HG02840 (cell line): Measurements from ENCODE around the gene AFG1L.
"Not testable (repeated sequence)": the region's sequence is repeated elsewhere in the genome, so short reads cannot be mapped to it uniquely, and the experiment has no call there.

ENCODE experiments used
- ATAC-seq: cut with Tn5 transposase; IDR thresholded peaks from one replicate; pipeline ENCODE4 v1.9.1; 2021; ENCODE audit warnings: mild to moderate bottlenecking, moderate library complexity, moderate number of reproducible peaks; ENCODE audit not compliant: unreplicated experiment, low FRiP score

The AFG1L gene

GRCh38 chr6:108501559-108501958, 206.7 kb downstream of the AFG1L start:
- ATAC-seq = no peak

- no peak for ATAC-seq
Observed at GRCh38 chr6:108502832-108503231, 208.0 kb downstream of the AFG1L start.

DNA sequence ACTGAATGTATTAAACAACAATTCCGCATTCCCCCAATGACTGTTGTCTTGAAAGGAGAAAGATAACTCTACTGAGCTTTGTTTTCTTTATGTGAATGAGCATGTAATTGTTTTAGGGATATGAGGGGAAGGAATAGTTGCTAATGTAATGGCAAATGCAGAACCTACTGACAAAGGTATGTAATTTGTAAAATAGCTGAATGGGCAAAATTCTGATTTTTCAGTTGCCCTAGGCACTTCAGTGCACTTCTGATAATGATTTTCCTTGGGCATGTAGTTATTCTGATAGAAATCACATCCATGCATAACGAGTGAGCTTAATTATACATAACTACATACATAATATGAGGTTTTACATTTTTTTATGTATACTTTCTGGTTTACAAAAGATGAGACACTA, 212.5 kb downstream of the AFG1L start:
- ATAC-seq = no peak

DNA sequence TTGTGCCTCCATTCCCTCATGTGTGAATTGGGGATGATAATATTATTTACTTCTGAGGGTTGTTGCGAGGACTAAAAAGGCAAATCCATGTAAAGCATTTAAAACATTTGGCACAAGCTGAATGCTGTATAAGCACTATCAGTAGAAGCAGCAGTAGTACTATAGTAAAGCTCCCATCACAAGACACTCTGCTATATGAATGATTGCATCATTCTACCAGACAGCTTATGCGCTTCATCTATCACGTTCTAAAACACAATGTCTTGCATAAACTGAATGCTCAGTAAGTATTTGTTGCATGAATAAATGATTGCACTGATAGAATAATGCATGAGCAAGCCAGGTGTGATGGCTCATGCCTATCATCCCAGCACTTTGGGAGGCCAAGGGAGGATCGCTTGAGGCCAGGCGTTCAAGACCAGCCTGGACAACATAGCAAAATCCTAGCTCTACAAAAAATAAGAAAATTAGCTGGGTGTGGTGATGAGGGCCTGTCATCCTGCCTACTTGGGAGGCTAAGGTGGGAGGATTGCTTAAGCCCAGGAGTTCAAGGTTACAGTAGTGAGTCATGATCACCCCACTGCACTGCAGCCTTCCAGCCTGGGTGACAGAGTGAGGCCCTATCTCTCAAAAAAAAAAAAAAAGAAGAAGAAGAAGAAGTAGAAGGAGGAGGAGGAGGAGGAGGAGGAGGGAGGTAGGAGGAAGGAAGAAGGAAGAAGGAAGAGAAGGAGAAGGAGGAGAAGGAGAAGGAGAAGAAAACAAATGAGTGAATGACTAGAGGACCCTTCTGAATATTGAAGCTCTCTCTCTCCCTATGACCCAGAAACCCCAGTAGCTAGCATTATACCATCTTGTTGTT, 215.8 kb downstream of the AFG1L start:
- ATAC-seq = no peak

DNA sequence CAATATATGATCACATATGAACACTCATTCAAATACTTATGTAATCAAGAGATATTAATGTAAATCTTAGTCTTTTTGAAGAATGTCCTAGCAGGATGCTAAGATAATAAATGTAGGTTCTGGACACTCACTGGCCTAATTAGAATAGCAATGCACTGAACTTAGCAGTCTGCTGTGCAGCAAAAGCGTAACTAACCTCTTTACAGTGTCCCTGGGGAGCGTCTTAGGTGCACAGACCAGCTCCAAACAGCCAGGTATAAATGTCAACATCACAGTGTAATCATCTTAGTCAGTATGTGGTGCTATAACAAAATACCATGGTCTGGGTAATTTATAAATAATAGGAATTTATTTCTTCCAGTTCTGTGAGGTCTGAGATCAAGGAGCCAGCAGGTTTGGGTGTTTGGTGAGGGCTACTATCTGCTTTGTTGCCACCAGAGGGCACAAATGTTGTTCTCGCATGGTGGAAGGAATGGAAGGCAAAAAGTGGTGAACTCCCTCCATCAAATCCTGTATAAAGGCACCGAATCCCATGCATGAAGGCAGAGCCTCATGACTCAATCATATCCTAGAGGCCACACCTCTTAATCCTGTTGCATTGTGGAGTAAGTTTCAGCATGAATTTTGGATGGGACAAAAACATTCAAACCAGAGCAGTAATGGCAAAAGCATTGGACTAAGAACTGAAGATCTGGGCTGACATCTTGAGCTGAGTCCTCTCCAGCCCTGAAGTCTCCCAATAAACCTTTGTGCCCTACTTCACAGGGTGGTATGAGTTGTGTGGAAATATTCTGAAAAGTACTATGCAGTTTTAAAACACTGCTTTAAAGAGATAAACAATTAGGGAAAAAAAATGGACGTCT, 224.1 kb downstream of the AFG1L start:
- ATAC-seq = no peak

DNA sequence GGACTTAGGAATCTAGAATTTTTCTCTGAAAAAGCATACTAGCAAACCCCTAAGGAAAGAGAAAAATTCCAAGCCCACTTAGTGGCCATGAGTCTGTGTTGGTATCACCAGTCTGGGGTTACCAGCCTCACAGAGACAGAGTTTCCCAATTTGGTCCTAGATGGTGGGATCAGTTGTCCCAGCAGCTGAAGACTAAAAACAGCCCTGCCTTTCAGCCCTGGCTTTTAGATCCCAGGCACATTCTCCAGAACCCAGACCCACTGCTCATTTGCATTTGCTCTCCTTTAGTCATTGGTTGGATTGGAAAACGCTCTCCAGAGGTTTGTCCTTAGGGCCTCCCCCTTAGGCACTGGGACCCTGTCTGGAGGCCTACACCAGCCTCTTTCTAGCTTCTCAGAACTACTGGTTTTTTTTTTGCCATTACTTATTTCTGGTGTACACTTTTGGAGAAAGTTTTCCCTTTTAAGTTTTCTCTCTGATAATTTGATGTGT, 226.8 kb downstream of the AFG1L start:
- no peak for ATAC-seq

DNA sequence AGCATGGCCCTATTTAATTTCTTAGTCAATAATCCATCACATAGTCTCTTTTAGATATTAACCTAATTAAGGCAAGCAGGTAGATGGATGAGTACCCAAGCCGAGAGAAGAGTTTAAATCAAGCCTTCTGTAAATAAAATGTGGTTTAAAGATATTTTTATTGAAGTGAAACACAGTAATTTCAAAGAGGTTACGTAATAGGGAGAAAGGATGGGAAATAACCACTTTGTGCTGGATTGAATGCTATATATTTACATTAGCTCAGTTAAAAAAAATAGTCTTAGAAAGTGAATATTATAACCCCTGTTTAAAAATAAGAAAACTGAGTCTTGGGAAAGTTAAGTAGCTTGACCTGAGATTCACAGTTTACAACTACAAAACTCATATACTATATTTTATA, 228.8 kb downstream of the AFG1L start:
- no peak for ATAC-seq

DNA sequence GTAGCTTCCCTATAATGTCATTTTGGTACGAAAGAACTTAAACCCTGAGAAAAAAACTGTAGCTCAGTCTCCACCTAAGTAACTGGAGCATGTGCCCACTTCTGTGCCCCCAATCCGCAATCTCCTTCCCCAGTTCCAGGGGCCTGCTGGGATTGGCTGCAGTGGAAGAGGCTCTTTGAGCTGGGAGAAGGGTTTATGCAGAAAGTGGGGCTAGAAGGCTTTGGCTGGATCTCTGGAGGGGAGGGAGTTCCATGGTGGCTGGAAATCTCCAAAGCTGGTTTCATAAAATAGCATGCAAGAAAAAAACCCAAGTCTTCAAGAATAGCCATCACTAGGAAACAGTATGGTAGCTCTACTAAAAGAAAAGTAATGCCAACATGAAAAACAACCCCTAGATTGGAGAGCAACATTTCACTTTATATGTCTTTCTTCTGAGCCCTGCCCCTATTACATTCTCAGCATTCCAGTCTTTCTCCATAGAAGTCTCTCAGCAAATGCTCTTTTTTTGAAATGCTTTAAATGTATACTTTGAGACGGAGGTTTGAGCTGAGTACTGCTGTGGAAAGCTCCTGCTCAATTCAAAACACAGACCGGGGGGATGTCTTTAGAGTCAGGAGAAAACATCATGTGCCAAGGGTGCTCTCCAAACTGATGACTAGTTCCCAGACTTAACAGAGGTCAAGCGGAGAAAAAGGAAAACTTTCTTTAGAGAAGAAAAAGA, 229.8 kb downstream of the AFG1L start:
- ATAC-seq = no peak

DNA sequence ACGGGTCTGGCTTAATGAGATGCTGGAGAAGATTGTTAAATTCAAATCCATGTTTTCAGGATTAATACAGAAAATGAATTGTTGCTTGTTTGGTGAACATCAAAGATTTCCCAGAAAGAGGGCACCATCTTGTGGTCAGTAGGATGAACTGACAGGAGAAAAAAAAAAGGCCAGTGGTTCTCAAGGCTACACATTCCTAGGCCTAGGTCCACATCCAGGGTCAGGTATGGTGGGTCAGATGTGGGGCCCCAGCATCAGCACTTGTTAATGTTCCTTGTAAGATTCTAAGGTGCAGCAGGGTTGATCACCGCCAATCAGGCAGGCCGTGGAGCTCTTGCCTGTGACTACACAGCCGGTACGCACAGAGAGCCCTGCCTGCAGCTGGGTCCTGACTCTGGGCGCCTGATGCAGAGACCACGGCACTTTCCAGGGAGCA, 231.9 kb downstream of the AFG1L start:
- no peak for ATAC-seq

GRCh38 chr6:108528878-108529277, 234.0 kb downstream of the AFG1L start:
- ATAC-seq = no peak

GRCh38 chr6:108531332-108531731, 236.5 kb downstream of the AFG1L start:
- ATAC-seq = no peak

DNA sequence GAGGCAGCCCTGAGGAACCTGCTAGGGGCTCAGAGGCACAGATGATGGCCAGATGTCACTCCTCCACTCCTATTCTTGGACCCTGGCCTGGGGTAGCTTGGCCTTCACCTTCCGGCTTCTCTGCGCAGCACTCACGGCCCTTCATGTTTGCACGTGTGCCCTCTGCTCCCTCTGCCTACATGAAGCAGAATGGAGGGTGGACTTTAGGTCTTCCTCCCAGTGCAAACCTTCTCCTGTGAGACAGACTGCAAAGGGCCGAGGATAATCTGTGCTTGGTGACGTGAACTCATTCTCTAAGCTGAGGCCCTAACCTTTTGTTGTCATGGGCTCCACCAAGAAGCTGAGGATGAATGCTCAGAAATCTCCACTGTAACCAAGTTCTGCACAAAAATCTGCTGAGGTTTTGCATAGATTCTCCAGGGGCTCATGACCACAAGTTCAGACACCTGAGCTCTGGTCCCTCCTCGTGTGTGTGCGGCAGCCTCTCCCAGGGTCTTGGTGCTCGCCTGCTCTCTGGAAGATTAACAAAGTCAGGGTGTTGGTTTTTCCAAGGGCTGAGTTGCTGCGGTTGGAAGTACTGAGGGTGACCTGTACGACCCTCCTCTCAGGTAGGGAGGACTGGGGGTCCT, 240.4 kb downstream of the AFG1L start:
- no peak for ATAC-seq

- not testable (repeated sequence) for ATAC-seq
Observed at GRCh38 chr6:108535920-108536535, 241.2 kb downstream of the AFG1L start.

- no peak for ATAC-seq
Observed at GRCh38 chr6:108541843-108542759, 247.2 kb downstream of the AFG1L start.

GRCh38 chr6:108543175-108543940, 248.5 kb downstream of the AFG1L start:
- ATAC-seq = no peak

DNA sequence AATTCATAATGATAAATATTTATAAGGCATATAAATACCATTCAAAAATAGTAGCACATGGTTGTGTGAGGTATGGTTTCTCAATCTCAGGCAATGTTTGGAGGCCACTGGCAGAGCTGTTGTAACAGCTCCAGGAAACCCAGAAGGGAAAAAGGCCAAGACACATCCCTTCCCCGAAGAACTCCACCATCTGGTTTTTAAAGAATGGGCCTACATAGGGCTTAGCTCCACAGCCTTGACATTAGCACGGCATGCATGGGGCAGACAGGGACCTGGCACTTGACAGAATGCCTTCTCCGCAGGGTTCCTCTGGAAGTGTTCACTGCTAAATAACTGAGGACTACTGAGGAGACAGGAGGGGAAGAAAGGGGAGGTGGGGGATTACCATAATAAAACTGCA, 249.8 kb downstream of the AFG1L start:
- no peak for ATAC-seq

- ATAC-seq = no peak
Observed at GRCh38 chr6:108546079-108547049, 251.5 kb downstream of the AFG1L start.
